ENCODE results near the gene THY1.

DNA sequence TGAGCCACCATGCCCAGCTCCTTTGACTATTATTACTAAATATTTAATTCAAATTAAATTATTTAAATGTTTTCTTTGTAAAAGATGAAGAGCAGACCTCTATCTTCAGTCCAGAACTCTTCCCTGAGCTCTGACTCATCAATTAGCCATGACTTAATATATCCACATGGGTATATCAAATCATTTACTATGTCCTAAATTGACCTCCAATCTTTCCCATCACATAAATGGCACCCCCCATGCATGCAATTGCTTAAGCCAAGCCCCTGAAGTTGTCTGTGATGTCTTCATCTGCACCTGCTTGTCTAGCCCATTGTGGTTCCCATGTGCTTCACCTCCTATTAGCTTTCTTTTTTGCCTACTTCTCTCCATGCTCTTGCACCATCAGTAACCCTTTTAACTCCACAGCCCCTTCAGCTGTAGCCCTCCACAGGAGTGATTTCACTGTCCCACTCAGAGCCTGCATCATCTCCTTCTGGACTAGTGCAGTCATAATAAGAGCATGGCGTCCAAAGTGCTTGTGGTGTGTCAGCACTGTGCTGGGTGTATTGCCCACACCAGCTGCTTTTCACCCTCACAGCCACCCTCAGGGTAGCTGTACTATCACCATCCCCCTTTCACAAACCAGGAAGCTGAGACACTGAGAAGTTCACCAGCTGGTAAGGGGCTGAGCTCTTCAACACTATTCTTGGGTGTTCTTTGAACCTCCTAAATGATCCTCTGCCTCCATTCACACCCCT is 11.8 kb upstream of the THY1 start:
- no peak for TF ChIP-seq YY1 (IDR thresholded peaks at IDR 0.05; ENCODE audit: low read depth, low read length)
- no peak for TF ChIP-seq ASH2L (IDR thresholded peaks at IDR 0.05; ENCODE audit: low read length)
- TF ChIP-seq, protein P1, sequence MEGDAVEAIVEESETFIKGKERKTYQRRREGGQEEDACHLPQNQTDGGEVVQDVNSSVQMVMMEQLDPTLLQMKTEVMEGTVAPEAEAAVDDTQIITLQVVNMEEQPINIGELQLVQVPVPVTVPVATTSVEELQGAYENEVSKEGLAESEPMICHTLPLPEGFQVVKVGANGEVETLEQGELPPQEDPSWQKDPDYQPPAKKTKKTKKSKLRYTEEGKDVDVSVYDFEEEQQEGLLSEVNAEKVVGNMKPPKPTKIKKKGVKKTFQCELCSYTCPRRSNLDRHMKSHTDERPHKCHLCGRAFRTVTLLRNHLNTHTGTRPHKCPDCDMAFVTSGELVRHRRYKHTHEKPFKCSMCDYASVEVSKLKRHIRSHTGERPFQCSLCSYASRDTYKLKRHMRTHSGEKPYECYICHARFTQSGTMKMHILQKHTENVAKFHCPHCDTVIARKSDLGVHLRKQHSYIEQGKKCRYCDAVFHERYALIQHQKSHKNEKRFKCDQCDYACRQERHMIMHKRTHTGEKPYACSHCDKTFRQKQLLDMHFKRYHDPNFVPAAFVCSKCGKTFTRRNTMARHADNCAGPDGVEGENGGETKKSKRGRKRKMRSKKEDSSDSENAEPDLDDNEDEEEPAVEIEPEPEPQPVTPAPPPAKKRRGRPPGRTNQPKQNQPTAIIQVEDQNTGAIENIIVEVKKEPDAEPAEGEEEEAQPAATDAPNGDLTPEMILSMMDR (IDR thresholded peaks at IDR 0.05; ENCODE audit: control extremely low read depth in 1 of 3, insufficient read depth in 1 of 3, low read depth in 1 of 3, low read length in 3 of 3), result no peak
- no peak for TF ChIP-seq GTF2F1 (IDR thresholded peaks at IDR 0.05; ENCODE audit: borderline replicate concordance, low read depth, low read length)
- no peak for TF ChIP-seq POLR2A (IDR thresholded peaks at IDR 0.05; ENCODE audit: control extremely low read depth in 1 of 2, low read depth in 2 of 2, low read length in 2 of 2)
- no peak for TF ChIP-seq PHF8 (conservative IDR thresholded peaks at IDR 0.05; ENCODE audit: low read depth, low read length)
- TF ChIP-seq, protein P2, sequence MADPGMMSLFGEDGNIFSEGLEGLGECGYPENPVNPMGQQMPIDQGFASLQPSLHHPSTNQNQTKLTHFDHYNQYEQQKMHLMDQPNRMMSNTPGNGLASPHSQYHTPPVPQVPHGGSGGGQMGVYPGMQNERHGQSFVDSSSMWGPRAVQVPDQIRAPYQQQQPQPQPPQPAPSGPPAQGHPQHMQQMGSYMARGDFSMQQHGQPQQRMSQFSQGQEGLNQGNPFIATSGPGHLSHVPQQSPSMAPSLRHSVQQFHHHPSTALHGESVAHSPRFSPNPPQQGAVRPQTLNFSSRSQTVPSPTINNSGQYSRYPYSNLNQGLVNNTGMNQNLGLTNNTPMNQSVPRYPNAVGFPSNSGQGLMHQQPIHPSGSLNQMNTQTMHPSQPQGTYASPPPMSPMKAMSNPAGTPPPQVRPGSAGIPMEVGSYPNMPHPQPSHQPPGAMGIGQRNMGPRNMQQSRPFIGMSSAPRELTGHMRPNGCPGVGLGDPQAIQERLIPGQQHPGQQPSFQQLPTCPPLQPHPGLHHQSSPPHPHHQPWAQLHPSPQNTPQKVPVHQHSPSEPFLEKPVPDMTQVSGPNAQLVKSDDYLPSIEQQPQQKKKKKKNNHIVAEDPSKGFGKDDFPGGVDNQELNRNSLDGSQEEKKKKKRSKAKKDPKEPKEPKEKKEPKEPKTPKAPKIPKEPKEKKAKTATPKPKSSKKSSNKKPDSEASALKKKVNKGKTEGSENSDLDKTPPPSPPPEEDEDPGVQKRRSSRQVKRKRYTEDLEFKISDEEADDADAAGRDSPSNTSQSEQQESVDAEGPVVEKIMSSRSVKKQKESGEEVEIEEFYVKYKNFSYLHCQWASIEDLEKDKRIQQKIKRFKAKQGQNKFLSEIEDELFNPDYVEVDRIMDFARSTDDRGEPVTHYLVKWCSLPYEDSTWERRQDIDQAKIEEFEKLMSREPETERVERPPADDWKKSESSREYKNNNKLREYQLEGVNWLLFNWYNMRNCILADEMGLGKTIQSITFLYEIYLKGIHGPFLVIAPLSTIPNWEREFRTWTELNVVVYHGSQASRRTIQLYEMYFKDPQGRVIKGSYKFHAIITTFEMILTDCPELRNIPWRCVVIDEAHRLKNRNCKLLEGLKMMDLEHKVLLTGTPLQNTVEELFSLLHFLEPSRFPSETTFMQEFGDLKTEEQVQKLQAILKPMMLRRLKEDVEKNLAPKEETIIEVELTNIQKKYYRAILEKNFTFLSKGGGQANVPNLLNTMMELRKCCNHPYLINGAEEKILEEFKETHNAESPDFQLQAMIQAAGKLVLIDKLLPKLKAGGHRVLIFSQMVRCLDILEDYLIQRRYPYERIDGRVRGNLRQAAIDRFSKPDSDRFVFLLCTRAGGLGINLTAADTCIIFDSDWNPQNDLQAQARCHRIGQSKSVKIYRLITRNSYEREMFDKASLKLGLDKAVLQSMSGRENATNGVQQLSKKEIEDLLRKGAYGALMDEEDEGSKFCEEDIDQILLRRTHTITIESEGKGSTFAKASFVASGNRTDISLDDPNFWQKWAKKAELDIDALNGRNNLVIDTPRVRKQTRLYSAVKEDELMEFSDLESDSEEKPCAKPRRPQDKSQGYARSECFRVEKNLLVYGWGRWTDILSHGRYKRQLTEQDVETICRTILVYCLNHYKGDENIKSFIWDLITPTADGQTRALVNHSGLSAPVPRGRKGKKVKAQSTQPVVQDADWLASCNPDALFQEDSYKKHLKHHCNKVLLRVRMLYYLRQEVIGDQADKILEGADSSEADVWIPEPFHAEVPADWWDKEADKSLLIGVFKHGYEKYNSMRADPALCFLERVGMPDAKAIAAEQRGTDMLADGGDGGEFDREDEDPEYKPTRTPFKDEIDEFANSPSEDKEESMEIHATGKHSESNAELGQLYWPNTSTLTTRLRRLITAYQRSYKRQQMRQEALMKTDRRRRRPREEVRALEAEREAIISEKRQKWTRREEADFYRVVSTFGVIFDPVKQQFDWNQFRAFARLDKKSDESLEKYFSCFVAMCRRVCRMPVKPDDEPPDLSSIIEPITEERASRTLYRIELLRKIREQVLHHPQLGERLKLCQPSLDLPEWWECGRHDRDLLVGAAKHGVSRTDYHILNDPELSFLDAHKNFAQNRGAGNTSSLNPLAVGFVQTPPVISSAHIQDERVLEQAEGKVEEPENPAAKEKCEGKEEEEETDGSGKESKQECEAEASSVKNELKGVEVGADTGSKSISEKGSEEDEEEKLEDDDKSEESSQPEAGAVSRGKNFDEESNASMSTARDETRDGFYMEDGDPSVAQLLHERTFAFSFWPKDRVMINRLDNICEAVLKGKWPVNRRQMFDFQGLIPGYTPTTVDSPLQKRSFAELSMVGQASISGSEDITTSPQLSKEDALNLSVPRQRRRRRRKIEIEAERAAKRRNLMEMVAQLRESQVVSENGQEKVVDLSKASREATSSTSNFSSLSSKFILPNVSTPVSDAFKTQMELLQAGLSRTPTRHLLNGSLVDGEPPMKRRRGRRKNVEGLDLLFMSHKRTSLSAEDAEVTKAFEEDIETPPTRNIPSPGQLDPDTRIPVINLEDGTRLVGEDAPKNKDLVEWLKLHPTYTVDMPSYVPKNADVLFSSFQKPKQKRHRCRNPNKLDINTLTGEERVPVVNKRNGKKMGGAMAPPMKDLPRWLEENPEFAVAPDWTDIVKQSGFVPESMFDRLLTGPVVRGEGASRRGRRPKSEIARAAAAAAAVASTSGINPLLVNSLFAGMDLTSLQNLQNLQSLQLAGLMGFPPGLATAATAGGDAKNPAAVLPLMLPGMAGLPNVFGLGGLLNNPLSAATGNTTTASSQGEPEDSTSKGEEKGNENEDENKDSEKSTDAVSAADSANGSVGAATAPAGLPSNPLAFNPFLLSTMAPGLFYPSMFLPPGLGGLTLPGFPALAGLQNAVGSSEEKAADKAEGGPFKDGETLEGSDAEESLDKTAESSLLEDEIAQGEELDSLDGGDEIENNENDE (IDR thresholded peaks at IDR 0.05; ENCODE audit: insufficient replicate concordance, low read length), result no peak
- TF ChIP-seq RBBP5 (IDR thresholded peaks at IDR 0.05; ENCODE audit: borderline replicate concordance, low read depth, low read length), result no peak
- TF ChIP-seq RNF2 (IDR thresholded peaks at IDR 0.05; ENCODE audit: borderline replicate concordance, low read depth, low read length, missing control alignments, poor library complexity, severe bottlenecking), result no peak
- TF ChIP-seq CEBPB (IDR thresholded peaks at IDR 0.05; ENCODE audit: low read depth, low read length), result no peak
